ENCODE results near the gene ERVFRD-1. TPM values are rescaled to one million over a fixed set of nuclear protein-coding genes. Genes with fewer than 3 reads are reported as not detected.

ERVFRD-1 gene
- total RNA-seq, 6 donors from 2014 or later, result 0.46 to 1.3 (median 0.61) TPM; not detected in 2

DNA sequence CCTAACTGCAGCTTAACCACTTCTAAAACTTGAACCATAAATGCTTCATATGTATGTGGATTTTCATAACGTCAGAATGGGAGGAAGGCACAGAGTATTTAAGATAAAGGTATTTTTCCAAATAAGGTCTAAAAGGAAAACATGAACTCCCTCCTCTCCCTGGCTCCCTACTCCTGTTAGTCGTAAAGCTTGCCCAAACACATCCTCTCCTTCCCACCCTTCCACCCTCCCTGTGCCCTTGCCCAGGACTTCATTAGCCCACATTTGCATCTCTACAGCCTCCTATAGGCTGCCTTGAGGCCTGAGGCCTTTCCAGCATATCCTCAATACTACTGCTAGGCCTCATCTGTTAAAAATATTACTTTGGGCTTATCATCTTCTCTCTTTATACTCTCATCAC is 35.0 kb downstream of the ERVFRD-1 start:
- TF ChIP-seq POLR2AphosphoS5 (IDR thresholded peaks at IDR 0.05) (no peak), POLR2A (IDR thresholded peaks at IDR 0.05) (no peak), EP300 (IDR thresholded peaks at IDR 0.05) (no peak)
- TF ChIP-seq, protein P1, sequence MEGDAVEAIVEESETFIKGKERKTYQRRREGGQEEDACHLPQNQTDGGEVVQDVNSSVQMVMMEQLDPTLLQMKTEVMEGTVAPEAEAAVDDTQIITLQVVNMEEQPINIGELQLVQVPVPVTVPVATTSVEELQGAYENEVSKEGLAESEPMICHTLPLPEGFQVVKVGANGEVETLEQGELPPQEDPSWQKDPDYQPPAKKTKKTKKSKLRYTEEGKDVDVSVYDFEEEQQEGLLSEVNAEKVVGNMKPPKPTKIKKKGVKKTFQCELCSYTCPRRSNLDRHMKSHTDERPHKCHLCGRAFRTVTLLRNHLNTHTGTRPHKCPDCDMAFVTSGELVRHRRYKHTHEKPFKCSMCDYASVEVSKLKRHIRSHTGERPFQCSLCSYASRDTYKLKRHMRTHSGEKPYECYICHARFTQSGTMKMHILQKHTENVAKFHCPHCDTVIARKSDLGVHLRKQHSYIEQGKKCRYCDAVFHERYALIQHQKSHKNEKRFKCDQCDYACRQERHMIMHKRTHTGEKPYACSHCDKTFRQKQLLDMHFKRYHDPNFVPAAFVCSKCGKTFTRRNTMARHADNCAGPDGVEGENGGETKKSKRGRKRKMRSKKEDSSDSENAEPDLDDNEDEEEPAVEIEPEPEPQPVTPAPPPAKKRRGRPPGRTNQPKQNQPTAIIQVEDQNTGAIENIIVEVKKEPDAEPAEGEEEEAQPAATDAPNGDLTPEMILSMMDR (IDR thresholded peaks at IDR 0.05), result no peak
- Histone ChIP-seq H3K4me1 (no peaks in the 10 kb centered on the region), H3K4me3 (no peak overlapping the region), H3K9me3 (no peaks in the 10 kb centered on the region), H3K27me3 (no peaks in the 10 kb centered on the region), H3K36me3 (no peaks in the 10 kb centered on the region), H3K27ac (no peak overlapping the region)
- no peak for DNase-seq
- no peak for ATAC-seq (ENCODE audit: low FRiP score in 2 of 2)
- WGBS, 2 donors, result 81 to 85% methylated on average over 2 of the region's 2 CpGs

DNA sequence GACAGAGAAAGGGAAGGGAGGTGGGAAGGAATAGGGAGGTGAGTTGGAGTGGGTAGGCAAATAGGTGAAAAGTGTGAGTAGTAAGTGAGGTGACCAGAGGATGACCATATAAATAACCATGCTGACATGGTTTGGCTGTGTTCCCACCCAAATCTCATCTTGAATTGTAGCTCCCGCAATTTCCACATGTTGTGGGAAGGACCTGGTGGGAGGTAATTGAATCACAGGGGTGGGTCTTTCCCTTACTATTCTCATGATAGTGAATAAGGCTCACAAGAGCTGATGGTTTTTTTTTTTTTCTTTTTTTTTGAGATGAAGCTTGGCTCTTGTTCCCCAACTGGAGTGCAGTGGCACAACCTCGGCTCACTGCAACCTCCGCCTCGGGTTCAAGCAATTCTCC is 39.4 kb downstream of the ERVFRD-1 start:
- no peak for DNase-seq
- H3K9me3 ChIP-seq, result no peaks in the 10 kb centered on the region
- no peak for ATAC-seq (ENCODE audit: low FRiP score in 2 of 2)
- H3K36me3 ChIP-seq, result no peaks in the 10 kb centered on the region
- TF ChIP-seq, protein P1 (IDR thresholded peaks at IDR 0.05), result no peak
- TF ChIP-seq EP300 (IDR thresholded peaks at IDR 0.05) (no peak), POLR2A (IDR thresholded peaks at IDR 0.05) (no peak), POLR2AphosphoS5 (IDR thresholded peaks at IDR 0.05) (no peak)
- no peaks in the 10 kb centered on the region for H3K4me1 ChIP-seq
- H3K4me3 ChIP-seq, result no peak overlapping the region
- no peaks in the 10 kb centered on the region for H3K27me3 ChIP-seq
- no peak overlapping the region for H3K27ac ChIP-seq
- WGBS, 2 donors, result 88% methylated on average over 4 of the region's 4 CpGs

DNA sequence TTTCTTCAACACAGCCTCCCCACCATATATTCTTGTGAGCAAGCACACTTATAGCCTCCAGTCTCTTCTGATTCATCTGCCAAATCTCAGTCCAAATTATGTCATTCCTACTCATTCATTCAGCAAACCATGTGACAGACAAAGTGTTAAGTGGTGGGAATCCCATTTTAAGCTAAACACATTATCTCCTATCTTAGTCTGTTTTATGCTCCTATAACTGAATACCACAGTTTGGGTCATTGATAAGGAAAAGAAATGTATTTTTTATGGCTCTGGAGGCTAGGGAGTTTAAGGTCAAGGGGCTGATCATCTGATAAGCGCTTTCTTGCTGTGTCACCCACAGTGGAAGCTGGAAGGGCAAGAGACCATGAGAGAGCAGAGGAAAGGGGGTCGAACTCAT is 41.8 kb downstream of the ERVFRD-1 start:
- DNase-seq, result no peak
- Histone ChIP-seq H3K4me1 (no peaks in the 10 kb centered on the region), H3K4me3 (no peak overlapping the region), H3K36me3 (no peaks in the 10 kb centered on the region), H3K27ac (no peak overlapping the region), H3K9me3 (no peaks in the 10 kb centered on the region), H3K27me3 (no peaks in the 10 kb centered on the region)
- TF ChIP-seq POLR2A (IDR thresholded peaks at IDR 0.05) (no peak), EP300 (IDR thresholded peaks at IDR 0.05) (no peak), POLR2AphosphoS5 (IDR thresholded peaks at IDR 0.05) (no peak)
- TF ChIP-seq, protein P1 (IDR thresholded peaks at IDR 0.05), result no peak
- no peak for ATAC-seq (ENCODE audit: low FRiP score in 2 of 2)
- WGBS, 2 donors, result 59 to 68% methylated on average over 2 of the region's 2 CpGs

DNA sequence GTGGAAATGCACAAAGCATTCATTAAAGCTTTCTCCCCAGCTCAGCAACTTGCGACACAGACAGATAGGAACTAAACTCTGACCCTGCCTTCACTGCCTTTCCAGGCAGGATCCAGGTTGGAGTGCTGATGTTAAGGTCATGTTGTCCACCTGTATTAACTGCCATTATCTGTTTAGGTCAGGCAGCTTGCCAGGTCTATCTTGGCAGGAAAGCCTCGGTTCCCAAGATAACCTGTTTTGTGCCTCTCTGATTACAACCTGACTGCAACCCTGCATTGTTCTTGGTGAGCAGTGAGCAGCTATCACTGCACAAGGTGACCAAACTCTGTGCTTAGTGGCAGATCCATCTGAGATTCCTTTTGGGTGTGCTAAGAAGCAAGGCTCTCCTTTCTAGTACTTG is 44.2 kb downstream of the ERVFRD-1 start:
- Histone ChIP-seq H3K27me3 (no peaks in the 10 kb centered on the region), H3K27ac (no peak overlapping the region), H3K4me3 (no peak overlapping the region), H3K9me3 (no peaks in the 10 kb centered on the region), H3K36me3 (no peaks in the 10 kb centered on the region), H3K4me1 (no peaks in the 10 kb centered on the region)
- no peak for ATAC-seq (ENCODE audit: low FRiP score in 2 of 2)
- DNase-seq, result no peak
- TF ChIP-seq POLR2A (IDR thresholded peaks at IDR 0.05) (no peak), EP300 (IDR thresholded peaks at IDR 0.05) (no peak), POLR2AphosphoS5 (IDR thresholded peaks at IDR 0.05) (no peak)
- TF ChIP-seq, protein P1 (IDR thresholded peaks at IDR 0.05), result no peak
- 60 to 72% methylated on average over 2 of the region's 2 CpGs for WGBS, 2 donors

DNA sequence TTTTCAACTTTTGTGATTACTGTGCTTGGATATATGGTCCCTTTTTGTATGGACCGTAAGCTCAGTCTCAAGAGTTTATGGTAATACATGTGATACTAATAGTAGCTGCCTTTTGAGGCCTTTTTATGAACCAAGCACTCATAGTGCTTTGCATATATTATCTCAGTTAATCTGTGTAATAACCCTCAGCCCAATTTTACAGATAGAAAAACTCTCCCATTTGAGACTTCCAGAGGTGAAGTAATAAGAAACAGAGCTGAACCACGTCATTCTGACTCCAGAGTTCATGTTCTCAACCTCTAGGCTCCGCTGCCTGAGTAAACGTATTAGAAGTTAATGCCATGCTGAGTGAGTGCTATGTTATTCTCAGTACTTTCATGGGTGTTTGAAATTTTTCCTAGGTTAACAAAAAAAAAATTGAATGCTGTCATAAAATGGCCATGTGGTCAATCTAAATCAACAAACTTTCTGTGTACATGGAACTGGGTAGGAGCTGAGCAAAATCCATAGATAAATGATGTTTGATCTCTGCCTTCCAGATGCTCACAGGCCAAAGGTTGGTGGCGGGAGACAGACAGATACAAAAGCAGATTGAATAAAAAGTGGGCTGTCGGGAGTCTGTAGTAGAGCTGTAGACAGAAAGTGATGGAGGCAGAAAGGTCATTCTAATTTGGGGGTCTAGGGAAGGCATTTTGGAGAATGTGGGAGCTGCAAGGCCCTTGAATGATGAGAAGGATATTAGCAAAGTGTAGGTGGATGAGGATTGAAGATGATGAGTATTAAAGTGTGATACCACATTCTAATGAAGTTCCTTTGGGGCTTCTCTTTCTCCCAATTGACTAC is 44.8 kb downstream of the ERVFRD-1 start:
- H3K9me3 ChIP-seq, result no peaks in the 10 kb centered on the region
- whole genome bisulfite sequencing, 2 donors, result 92 to 95% methylated on average over 6 of the region's 6 CpGs
- TF ChIP-seq, protein P1 (IDR thresholded peaks at IDR 0.05), result no peak
- TF ChIP-seq POLR2AphosphoS5 (IDR thresholded peaks at IDR 0.05) (no peak), POLR2A (IDR thresholded peaks at IDR 0.05) (no peak), EP300 (IDR thresholded peaks at IDR 0.05) (no peak)
- H3K4me3 ChIP-seq, result no peak overlapping the region
- no peaks in the 10 kb centered on the region for H3K4me1 ChIP-seq
- H3K27ac ChIP-seq, result no peak overlapping the region
- no peaks in the 10 kb centered on the region for H3K36me3 ChIP-seq
- DNase-seq (no peak), ATAC-seq (ENCODE audit: low FRiP score in 2 of 2) (no peak)
- H3K27me3 ChIP-seq, result no peaks in the 10 kb centered on the region

Measured in upper lobe of left lung (tissue), 6 donors.